Right lobe of liver (tissue), 6 donors: Measurements from ENCODE around the gene ZNF644. TPM values are rescaled to one million over a fixed set of nuclear protein-coding genes. Genes with fewer than 3 reads are reported as not detected.

Experiments used
- ATAC-seq, 4 donors: fragments of 200-7000 bp; cut with Tn5 transposase; one replicate each; pipeline ENCODE4 v1.9.1; 2020; ENCODE audit warnings: mild to moderate bottlenecking in 4 of 4, moderate library complexity in 4 of 4
- DNase-seq, 3 donors: peaks; one replicate each; pipeline ENCODE4 v3.0.0-alpha.2; 2020
- H3K27ac ChIP-seq, 3 donors: fragments of 200-600 bp; one replicate each; pipeline ENCODE4 v1.8.0; 2022
- H3K27me3 ChIP-seq, 2 donors: fragments of 200-600 bp; one replicate each; pipeline ENCODE4 v1.8.0; 2022
- H3K36me3 ChIP-seq, 4 donors: fragments of 200-600 bp; sonication (generic) in 1 of 4; one replicate each; pipeline versions ENCODE4 v1.5.1 to v1.8.0; 2017 to 2022; ENCODE audit warnings: control low read depth in 1 of 4
- H3K4me1 ChIP-seq, 4 donors: fragments of 200-600 bp; sonication (generic) in 1 of 4; one replicate each; pipeline versions ENCODE4 v1.5.1 to v1.8.0; 2017 to 2022; ENCODE audit warnings: control low read depth in 1 of 4
- H3K4me3 ChIP-seq, 3 donors: fragments of 200-600 bp; one replicate each; pipeline ENCODE4 v1.8.0; 2022
- H3K9me3 ChIP-seq, 4 donors: fragments of 200-600 bp; sonication (generic) in 1 of 4; one replicate each; pipeline versions ENCODE4 v1.5.1 to v1.8.0; 2017 to 2022; ENCODE audit warnings: control low read depth in 1 of 4
- POLR2A ChIP-seq: fragments of 450-650 bp; IDR thresholded peaks from one replicate; pipeline ENCODE4 v1.6.1; 2017; ENCODE audit warnings: antibody characterized with exemption, mild to moderate bottlenecking
- WGBS: methylation state at CpG from one replicate; pipeline ENCODE4 v1.1.6; 2018; ENCODE audit warnings: low coverage, low lambda C conversion rate; ENCODE audit not compliant: insufficient coverage; ENCODE audit errors: missing lambda C conversion rate; 5-methylcytosine and 5-hydroxymethylcytosine counted together
- intact Hi-C, 2 donors: fragments of 100-400 bp; cut with DNase I; formaldehyde crosslinking; loops; one replicate each; pipeline versions ENCODE4 v1.11.2 to v1.14.1; 2022
- total RNA-seq, 6 experiments: library from RNA; depleted of rRNA in 2 of 6; stranded (reverse); fragments of >200 nt in 2 of 6; fragmentation: NEBNext Ultra II Directional in 3 of 6; extraction: Animal tissue kit (Norgen Biotek cat#: 25700) in 3 of 6; gene quantifications; one replicate each; pipeline versions ENCODE4 v1.1.0 to v1.2.4, GENCODE V29; 2016 to 2023
- TF ChIP-seq, protein P1 (sequence below), 4 donors: fragments of 200-600 bp in 3 of 4; fragments of 450-650 bp in 1 of 4; IDR thresholded peaks; one replicate each; pipeline versions ENCODE4 v1.5.1 to v1.8.0; 2016 to 2022; ENCODE audit warnings: antibody characterized with exemption in 4 of 4, mild to moderate bottlenecking in 2 of 4
- donor health status: DM: no; HTN: yes; CAD: no.
- donor health status: DM: no; HTN: no; CAD: no.
- donor health status: DM: no; HTN: no; CAD: no.
- donor health status: DM: no; HTN: yes; CAD: no.
- donor health status: DM: no; HTN: yes; CAD: no.

ZNF644 gene
- total RNA-seq, 6 experiments from 2014 or later: 19.3 to 26.9 (median 19.9) TPM

DNA sequence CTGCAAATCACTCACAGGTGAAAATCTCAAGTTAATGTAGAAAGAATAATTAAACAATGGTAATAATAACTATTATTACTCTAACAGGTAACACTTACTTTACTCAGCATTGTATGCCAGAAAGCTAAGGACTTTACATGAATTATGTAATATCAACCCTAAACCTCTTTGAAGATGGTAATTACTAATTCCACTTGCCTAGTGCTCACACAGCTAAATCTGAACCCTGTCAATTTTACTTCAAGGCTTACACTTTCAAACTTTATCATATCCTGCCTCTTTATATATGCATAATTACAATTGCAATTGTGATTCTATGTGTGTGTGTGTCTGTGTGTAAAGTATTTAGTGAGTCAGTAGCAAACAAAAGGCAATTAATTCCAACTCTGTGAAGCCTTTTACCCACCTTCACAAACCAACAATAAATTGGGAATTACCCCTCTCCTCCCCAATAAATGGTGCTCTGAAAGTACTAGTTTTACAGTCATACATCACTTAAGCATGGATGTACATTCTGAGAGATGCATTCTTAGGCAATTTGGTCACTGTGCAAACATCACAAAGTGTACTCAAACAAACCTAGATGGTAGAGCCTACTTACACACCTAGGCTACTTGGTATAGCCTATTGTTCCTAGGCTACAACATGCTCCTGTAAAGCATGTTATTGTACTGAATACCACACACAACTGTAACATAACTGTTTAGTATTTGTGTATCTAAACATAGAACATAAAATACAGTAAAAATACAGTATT lies 5.9 kb downstream of the ZNF644 start:
- Histone ChIP-seq H3K27me3 (no peaks in the 10 kb centered on the region), H3K27ac (no peak overlapping the region), H3K4me1 (peaks cover 0 to 47% (median 5%) of the 10 kb centered on the region in 4 donors), H3K4me3 (no peak overlapping the region), H3K9me3 (no peaks in the 10 kb centered on the region), H3K36me3 (no peaks in the 10 kb centered on the region)
- intact Hi-C loops: no loop called here
- peak in 3 of 4 donors; percentile 37 to 59 (median 38) for ATAC-seq
- TF ChIP-seq, protein P1, sequence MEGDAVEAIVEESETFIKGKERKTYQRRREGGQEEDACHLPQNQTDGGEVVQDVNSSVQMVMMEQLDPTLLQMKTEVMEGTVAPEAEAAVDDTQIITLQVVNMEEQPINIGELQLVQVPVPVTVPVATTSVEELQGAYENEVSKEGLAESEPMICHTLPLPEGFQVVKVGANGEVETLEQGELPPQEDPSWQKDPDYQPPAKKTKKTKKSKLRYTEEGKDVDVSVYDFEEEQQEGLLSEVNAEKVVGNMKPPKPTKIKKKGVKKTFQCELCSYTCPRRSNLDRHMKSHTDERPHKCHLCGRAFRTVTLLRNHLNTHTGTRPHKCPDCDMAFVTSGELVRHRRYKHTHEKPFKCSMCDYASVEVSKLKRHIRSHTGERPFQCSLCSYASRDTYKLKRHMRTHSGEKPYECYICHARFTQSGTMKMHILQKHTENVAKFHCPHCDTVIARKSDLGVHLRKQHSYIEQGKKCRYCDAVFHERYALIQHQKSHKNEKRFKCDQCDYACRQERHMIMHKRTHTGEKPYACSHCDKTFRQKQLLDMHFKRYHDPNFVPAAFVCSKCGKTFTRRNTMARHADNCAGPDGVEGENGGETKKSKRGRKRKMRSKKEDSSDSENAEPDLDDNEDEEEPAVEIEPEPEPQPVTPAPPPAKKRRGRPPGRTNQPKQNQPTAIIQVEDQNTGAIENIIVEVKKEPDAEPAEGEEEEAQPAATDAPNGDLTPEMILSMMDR (IDR thresholded peaks at IDR 0.05): no peak
- TF ChIP-seq POLR2A: no peak
- DNase-seq: no peak

DNA sequence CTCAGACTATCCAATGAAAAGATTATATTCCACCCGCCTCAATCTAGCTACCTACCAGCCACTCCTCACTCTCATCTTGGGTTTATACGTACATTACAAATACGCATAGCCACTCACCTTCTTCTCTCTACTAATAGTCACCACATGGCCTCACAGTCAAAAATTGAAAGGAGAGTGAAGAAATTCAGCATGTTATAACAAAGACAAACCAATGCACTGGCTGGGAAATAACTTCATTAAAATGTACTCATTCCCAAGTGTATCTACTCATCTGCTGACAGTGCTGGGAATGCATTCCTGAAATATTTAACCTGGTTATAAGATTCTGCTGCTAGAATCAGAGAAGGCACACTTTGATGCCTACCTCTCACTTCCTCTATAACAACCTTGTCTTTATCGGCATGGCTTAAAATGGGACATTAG lies 6.5 kb downstream of the ZNF644 start:
- peaks cover 0 to 44% (median 3%) of the 10 kb centered on the region in 4 donors for H3K4me1 ChIP-seq
- no peak overlapping the region for H3K4me3 ChIP-seq
- no peak for TF ChIP-seq POLR2A
- TF ChIP-seq, protein P1 (IDR thresholded peaks at IDR 0.05): no peak
- no peak overlapping the region for H3K27ac ChIP-seq
- WGBS: 88% methylated on average over 4 of the region's 4 CpGs
- H3K27me3 ChIP-seq: no peaks in the 10 kb centered on the region
- intact Hi-C loops: no loop called here
- no peaks in the 10 kb centered on the region for H3K9me3 ChIP-seq
- no peaks in the 10 kb centered on the region for H3K36me3 ChIP-seq
- no peak for DNase-seq
- ATAC-seq: no peak

DNA sequence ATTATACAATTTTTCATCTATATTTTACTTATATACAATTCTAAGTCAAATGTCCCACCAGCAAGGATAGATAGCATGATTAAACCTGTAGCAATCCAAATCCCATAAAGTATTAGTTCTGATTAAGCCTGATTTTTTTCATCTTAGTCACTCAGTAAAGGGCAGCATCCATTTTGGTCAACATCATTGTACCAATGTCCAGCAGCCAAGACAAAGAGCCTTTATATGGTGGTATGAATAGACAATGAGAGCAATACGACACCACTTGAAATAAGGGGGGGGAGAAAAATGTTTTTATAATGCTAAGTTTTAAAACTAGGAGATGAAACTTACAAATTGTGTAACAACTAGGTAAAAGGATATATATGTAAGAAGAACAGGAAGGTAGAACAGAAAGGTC lies 7.4 kb downstream of the ZNF644 start:
- ATAC-seq: no peak
- TF ChIP-seq, protein P1 (IDR thresholded peaks at IDR 0.05): no peak
- no peak for TF ChIP-seq POLR2A
- intact Hi-C loops: no loop called here
- H3K27me3 ChIP-seq: no peaks in the 10 kb centered on the region
- no peaks in the 10 kb centered on the region for H3K36me3 ChIP-seq
- WGBS: 100% methylated on average over 1 of the region's 1 CpG
- H3K27ac ChIP-seq: no peak overlapping the region
- H3K4me3 ChIP-seq: no peak overlapping the region
- no peak for DNase-seq
- H3K9me3 ChIP-seq: no peaks in the 10 kb centered on the region
- H3K4me1 ChIP-seq: peaks cover 0 to 35% (median 2%) of the 10 kb centered on the region in 4 donors

DNA sequence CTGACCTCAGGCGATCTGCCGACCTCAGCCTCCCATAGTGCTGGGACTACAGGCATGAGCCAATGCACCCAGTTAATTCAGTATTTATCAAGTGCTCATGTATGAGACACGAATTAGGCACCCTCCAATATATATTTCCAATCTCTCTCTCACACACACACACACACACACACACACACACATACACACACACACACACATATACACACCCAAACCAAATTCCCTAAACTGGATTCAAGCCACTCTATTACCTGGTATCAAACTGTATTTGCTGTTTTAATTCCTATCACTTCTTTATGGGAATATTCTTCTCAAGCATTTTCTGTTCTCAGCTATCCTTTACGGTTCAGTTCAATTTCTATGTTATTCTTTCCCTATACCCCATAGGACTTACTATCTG lies 8.5 kb downstream of the ZNF644 start:
- H3K4me3 ChIP-seq: no peak overlapping the region
- peaks cover 0 to 25% (median 2%) of the 10 kb centered on the region in 4 donors for H3K4me1 ChIP-seq

More for the DNA sequence above, 8.5 kb downstream of the ZNF644 start:
- 93% methylated on average over 1 of the region's 4 CpGs for WGBS
- TF ChIP-seq POLR2A: no peak
- TF ChIP-seq, protein P1 (IDR thresholded peaks at IDR 0.05): no peak
- Histone ChIP-seq H3K27me3 (no peaks in the 10 kb centered on the region), H3K36me3 (no peaks in the 10 kb centered on the region), H3K27ac (no peak overlapping the region), H3K9me3 (no peaks in the 10 kb centered on the region)
- ATAC-seq (no peak), DNase-seq (no peak)
- intact Hi-C loops: no loop called here
